Heart right ventricle (tissue), 16 donors: Measurements from ENCODE around the gene ZNF778. TPM values are rescaled to one million over a fixed set of nuclear protein-coding genes. Genes with fewer than 3 reads are reported as not detected.

Experiments
- ATAC-seq, 8 donors: fragments of 200-7000 bp; cut with Tn5 transposase; one replicate each; pipeline ENCODE4 v1.9.1; 2020; ENCODE audit warnings: mild to moderate bottlenecking in 8 of 8, moderate library complexity in 8 of 8, moderate number of reproducible peaks in 1 of 8
- DNase-seq, 2 donors: peaks; one replicate each; pipeline ENCODE4 v3.0.0-alpha.2; 2020
- H3K27ac ChIP-seq, 10 donors: fragments of 200-600 bp; sonication (generic) in 2 of 10; one replicate each; pipeline versions ENCODE4 v1.5.0 to v1.8.0; 2020 to 2022; ENCODE audit warnings: mild to moderate bottlenecking in 3 of 10
- H3K27me3 ChIP-seq, 7 donors: fragments of 200-600 bp; one replicate each; pipeline ENCODE4 v1.8.0; 2021 to 2022; ENCODE audit warnings: mild to moderate bottlenecking in 2 of 7
- H3K36me3 ChIP-seq, 9 donors: fragments of 200-600 bp; sonication (generic) in 1 of 9; one replicate each; pipeline versions ENCODE4 v1.5.0 to v1.8.0; 2020 to 2022; ENCODE audit warnings: mild to moderate bottlenecking in 2 of 9
- H3K4me1 ChIP-seq, 9 donors: fragments of 200-600 bp; sonication (generic) in 1 of 9; one replicate each; pipeline versions ENCODE4 v1.5.0 to v1.8.0; 2020 to 2022; ENCODE audit warnings: mild to moderate bottlenecking in 4 of 9
- H3K4me3 ChIP-seq, 10 donors: fragments of 200-600 bp; sonication (generic) in 2 of 10; one replicate each; pipeline versions ENCODE4 v1.5.0 to v1.8.0; 2020 to 2022; ENCODE audit warnings: mild to moderate bottlenecking in 7 of 10, moderate library complexity in 2 of 10
- H3K9me3 ChIP-seq, 11 donors: fragments of 200-600 bp in 10 of 11; sonication (generic) in 2 of 11; one replicate each; pipeline versions ENCODE4 v1.5.0 to v1.8.0; 2013 to 2022; ENCODE audit warnings: mild to moderate bottlenecking in 2 of 11, control low read depth in 1 of 11, moderate library complexity in 1 of 11
- WGBS, 2 donors: extraction: QIAGEN DNeasy Blood & Tissue Kit; methylation state at CpG; one replicate each; pipeline ENCODE4 v1.1.7; 2013; ENCODE audit warnings: inconsistent platforms in 1 of 2; 5-methylcytosine and 5-hydroxymethylcytosine counted together
- intact Hi-C, 10 donors: fragments of 100-400 bp; cut with DNase I; formaldehyde crosslinking; loops; one replicate each; pipeline versions ENCODE4 v1.11.1 to v1.14.2; 2022
- polyA plus RNA-seq, 2 donors: library from polyadenylated mRNA; stranded (reverse); fragments of 200-250 nt; gene quantifications; one replicate each; pipeline ENCODE4 v1.2.3, GENCODE V29; 2013
- total RNA-seq, 10 donors: library from RNA; stranded (reverse); fragmentation: NEBNext Ultra II Directional in 3 of 10; extraction: Animal tissue kit (Norgen Biotek cat#: 25700) in 3 of 10; gene quantifications; one replicate each; pipeline versions ENCODE4 v1.2.1 to v1.2.4, GENCODE V29; 2021 to 2023
- TF ChIP-seq, protein P1 (sequence below), 9 donors: fragments of 200-600 bp; sonication (generic) in 2 of 9; IDR thresholded peaks; one replicate each; pipeline versions ENCODE4 v1.5.0 to v1.8.0; 2021 to 2022; ENCODE audit warnings: antibody characterized with exemption in 9 of 9, mild to moderate bottlenecking in 5 of 9, moderate library complexity in 1 of 9
- donor health status: Arrhythmogenic right ventricular cardiomyopathy.
- donor health status: ischemic (EF 13 %, LVEDD 7.1; RV severe dilation, severe dysfunction).
- donor health status: healthy with polysubstance abuse.
- donor health status: DM: no; HTN: yes; CAD: no.
- donor health status: DM: no; HTN: no; CAD: no.
- donor health status: ischemic (EF 25% LVEDD 6.9; RV normal size, moderate dysfunction).
- donor health status: ischemic (EF 25% LVEDD 5.7; RV mildly dilated, moderate dysfunction).
- donor health status: healthy.
- donor health status: DM: yes; HTN: yes; CAD: no.
- donor health status: Ischemic cardiomyopathy.
- donor health status: ischemic (EF 35%, LVEDD 5.7; RV mildly dilated, moderate dysfunction).
- donor health status: nonischemic (EF 11% LVEDD 7.7; RV severe dilation, severe dysfunction).
- donor health status: DM: yes; HTN: yes; CAD: no.
- donor health status: PGD.
- donor health status: ischemic (EF 29% LVEDD 5.4; RV normal size, mild dysfunction).
- donor health status: nonischemic (EF 23%, LVEDD 6.1; RV moderate dilation, normal function).

ZNF778 gene
- total and polyA plus RNA-seq, 12 donors = 1.7 to 11.3 (median 8.2) TPM

DNA sequence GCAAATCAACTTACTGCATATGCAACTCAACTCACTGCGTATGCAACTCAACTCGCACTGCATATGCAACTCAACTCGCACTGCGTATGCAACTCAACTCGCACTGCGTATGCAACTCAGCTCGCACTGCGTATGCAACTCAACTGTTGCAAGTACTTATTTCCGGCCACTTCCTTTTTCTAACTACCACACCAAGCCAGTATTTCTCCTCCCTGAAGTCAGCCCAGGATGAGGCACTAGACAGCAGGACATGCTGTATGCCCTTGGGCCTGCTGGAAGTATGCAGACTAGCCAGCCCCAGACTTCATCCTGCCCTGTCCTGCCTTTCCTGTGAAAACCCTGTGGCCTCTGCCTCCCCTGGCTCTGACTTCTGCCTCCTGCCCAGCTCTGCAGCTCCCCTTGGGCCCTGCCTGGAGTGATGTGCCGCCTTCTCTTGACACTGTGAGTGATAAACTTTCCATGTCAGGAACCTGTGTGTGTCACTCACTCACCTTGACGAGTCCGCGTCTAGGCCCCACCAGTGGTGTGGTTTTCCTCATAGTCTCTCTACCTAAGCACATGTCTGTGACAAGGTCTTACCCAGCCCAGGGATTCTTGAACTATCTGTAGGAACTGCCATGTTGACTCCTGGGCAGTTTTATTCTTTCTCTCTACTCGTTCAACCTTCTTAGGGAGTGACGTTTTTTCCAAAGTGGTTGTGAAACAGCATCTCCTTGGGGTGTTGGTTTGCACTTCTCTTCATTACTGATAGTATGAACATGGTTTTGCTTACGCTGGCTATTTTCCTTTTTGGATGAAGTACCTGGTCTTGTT is 16.4 kb downstream of the ZNF778 start:
- peaks cover 0 to 12% (median 0%) of the 10 kb centered on the region in 11 donors for H3K9me3 ChIP-seq
- no peak overlapping the region for H3K4me3 ChIP-seq
- H3K27ac ChIP-seq = peak overlapping the region in 1 of 10 donors; percentile 20
- H3K27me3 ChIP-seq = no peaks in the 10 kb centered on the region
- no peak for DNase-seq
- intact Hi-C loops = no loop called here
- 93 to 96% methylated on average over 16 of the region's 16 CpGs for WGBS, 2 donors
- TF ChIP-seq, protein P1, sequence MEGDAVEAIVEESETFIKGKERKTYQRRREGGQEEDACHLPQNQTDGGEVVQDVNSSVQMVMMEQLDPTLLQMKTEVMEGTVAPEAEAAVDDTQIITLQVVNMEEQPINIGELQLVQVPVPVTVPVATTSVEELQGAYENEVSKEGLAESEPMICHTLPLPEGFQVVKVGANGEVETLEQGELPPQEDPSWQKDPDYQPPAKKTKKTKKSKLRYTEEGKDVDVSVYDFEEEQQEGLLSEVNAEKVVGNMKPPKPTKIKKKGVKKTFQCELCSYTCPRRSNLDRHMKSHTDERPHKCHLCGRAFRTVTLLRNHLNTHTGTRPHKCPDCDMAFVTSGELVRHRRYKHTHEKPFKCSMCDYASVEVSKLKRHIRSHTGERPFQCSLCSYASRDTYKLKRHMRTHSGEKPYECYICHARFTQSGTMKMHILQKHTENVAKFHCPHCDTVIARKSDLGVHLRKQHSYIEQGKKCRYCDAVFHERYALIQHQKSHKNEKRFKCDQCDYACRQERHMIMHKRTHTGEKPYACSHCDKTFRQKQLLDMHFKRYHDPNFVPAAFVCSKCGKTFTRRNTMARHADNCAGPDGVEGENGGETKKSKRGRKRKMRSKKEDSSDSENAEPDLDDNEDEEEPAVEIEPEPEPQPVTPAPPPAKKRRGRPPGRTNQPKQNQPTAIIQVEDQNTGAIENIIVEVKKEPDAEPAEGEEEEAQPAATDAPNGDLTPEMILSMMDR (IDR thresholded peaks at IDR 0.05) = no peak
- H3K4me1 ChIP-seq = peaks cover 0 to 6% (median 0%) of the 10 kb centered on the region in 9 donors
- ATAC-seq = no peak
- H3K36me3 ChIP-seq = peaks cover 0 to 72% (median 8%) of the 10 kb centered on the region in 9 donors

DNA sequence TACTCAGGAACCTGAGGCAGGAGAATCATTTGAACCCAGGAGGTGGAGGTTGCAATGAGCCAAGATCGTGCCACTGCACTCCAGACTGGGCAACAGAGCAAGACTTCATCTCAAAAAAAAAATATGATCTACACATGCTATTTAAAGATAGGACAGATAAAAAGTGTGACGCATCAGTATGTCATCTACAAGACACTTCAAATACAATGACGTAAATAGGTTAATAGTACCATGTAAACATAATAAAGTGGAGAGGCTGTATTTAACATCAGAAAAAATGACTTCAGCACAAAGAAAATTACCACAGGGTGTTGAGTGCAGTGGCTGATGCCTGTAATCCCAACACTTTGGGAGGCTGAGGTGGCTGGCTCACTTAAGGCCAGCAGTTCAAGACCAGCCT is 20.2 kb downstream of the ZNF778 start:
- intact Hi-C loops = no loop called here
- Histone ChIP-seq H3K9me3 (no peaks in the 10 kb centered on the region), H3K27ac (no peak overlapping the region), H3K27me3 (no peaks in the 10 kb centered on the region), H3K4me3 (no peak overlapping the region), H3K4me1 (peaks cover 0 to 17% (median 11%) of the 10 kb centered on the region in 9 donors), H3K36me3 (peaks cover 0 to 39% (median 0%) of the 10 kb centered on the region in 9 donors)
- DNase-seq (no peak), ATAC-seq (no peak)
- TF ChIP-seq, protein P1 (IDR thresholded peaks at IDR 0.05) = no peak
- 81 to 87% methylated on average over 3 of the region's 3 CpGs for whole genome bisulfite sequencing, 2 donors

DNA sequence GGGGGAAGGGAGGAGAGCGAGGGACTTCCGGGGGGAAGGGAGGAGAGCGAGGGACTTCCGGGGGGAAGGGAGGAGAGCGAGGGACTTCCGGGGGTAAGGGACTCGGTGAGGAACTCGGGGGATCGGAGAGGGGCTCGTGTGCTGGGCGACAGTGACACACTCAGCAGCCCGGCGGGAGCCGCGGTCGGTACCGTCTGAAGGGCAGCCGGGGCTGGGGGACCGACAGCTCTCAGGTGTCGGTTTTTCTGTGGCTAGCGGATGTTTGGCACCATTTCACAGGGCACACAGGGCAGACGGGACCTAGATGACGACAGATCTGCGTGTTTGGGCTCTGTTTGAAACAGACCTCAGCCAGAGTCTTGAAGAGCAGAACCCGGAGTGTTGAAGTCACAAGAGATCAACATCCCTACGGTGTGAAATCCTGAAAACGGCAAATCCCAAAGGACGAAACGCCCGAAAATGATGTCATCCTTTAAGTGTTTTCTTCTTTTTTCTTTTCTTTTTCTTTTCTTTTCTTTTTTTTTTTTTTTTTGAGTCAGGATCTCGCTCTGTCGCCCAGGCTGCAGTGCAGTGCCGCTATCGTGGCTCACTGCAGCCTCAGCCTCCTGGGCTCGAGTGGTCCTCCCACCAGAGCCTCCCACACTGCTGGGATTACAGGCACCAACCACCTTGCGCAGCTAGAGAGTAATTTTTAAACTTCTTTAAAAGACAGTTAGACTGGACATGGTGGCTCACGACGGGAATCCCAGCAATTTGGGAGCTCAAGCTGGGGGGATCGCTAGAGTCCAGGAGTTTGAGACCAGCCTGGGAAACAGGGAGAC is 23.9 kb downstream of the ZNF778 start:
- TF ChIP-seq, protein P1 (IDR thresholded peaks at IDR 0.05) = no peak
- peaks cover 0 to 6% (median 0%) of the 10 kb centered on the region in 9 donors for H3K36me3 ChIP-seq
- intact Hi-C loops = loop anchor here in 2 of 10 donors (5.0 kb wide), 2 partner anchors 266 to 321 kb away; partner anchors contain the start of genes RPL13 (in 1 of the 2) and SPG7 (in 1 of the 2)
- peaks cover 0 to under 1% (median 0%) of the 10 kb centered on the region in 7 donors for H3K27me3 ChIP-seq
- peaks cover 0 to 17% (median 11%) of the 10 kb centered on the region in 9 donors for H3K4me1 ChIP-seq
- WGBS, 2 donors = 5 to 6% methylated on average over 36 to 37 of the region's 39 CpGs
- H3K9me3 ChIP-seq = no peaks in the 10 kb centered on the region
- peak overlapping the region; percentile 77 to 99 (median 92) for H3K27ac ChIP-seq
- ATAC-seq (peak; percentile 74 to 84 (median 80)), DNase-seq (peak; percentile 62 to 72)
- H3K4me3 ChIP-seq = peak overlapping the region; percentile 7 to 91 (median 69)

DNA sequence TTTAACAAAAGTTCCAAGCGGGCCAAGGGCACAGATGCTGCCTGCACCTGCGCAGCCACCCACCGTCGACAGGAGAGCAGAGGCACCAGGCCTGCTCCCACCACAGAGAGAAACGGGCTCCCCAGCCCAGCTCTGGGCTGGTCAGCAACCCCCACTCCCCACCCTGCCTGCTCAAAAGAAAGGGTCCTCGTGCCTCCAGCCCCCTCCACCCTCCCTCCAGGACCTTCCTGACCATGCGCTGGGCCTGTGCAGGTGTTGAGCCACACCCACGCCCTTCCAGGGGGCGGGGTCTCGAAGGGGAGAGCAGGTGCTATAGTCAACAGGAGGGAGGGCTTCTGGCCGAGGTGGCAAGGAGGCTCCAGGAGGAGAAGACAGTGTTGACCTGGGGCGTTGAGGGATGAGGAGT is 25.3 kb downstream of the ZNF778 start:
- H3K4me3 ChIP-seq = no peak overlapping the region
- 47 to 49% methylated on average over 12 of the region's 12 CpGs for WGBS, 2 donors
- TF ChIP-seq, protein P1 (IDR thresholded peaks at IDR 0.05) = no peak

More for the DNA sequence above, 25.3 kb downstream of the ZNF778 start:
- no peaks in the 10 kb centered on the region for H3K9me3 ChIP-seq
- H3K27ac ChIP-seq = no peak overlapping the region
- H3K36me3 ChIP-seq = no peaks in the 10 kb centered on the region
- ATAC-seq (no peak), DNase-seq (no peak)
- H3K4me1 ChIP-seq = peaks cover 0 to 25% (median 19%) of the 10 kb centered on the region in 9 donors
- intact Hi-C loops = loop anchor here in 2 of 10 donors (5.0 kb wide), 2 partner anchors 265 to 320 kb away; partner anchors contain the start of genes RPL13 (in 1 of the 2) and SPG7 (in 1 of the 2)
- H3K27me3 ChIP-seq = peaks cover 0 to 11% (median 0%) of the 10 kb centered on the region in 7 donors
